Spinal cord (tissue), 10 donors: ENCODE results near the gene AK9. TPM values are rescaled to one million over a fixed set of nuclear protein-coding genes. Genes with fewer than 3 reads are reported as not detected.
"Not testable (repeated sequence)": the region's sequence is repeated elsewhere in the genome, so short reads cannot be mapped to it uniquely, and the experiment has no call there.

Experiments
- DNase-seq, 6 donors: peaks; one replicate each; pipeline versions ENCODE4 v3.0.0 to v3.0.0-alpha.2; 2013 to 2015; ENCODE audit warnings: low spot score in 6 of 6, low read depth in 4 of 6
- H3K27ac ChIP-seq: one replicate; pipeline ENCODE4 v1.5.1; 2013; ENCODE audit warnings: low read depth, low read length, control low read depth
- H3K27me3 ChIP-seq: one replicate; pipeline ENCODE4 v1.6.1; 2013; ENCODE audit warnings: low read length; ENCODE audit not compliant: control insufficient read depth, insufficient read depth
- H3K36me3 ChIP-seq: one replicate; pipeline ENCODE4 v1.6.1; 2013; ENCODE audit warnings: low read length; ENCODE audit not compliant: control insufficient read depth, insufficient read depth
- H3K4me1 ChIP-seq: one replicate; pipeline ENCODE4 v1.6.1; 2013; ENCODE audit warnings: low read length; ENCODE audit not compliant: control insufficient read depth, insufficient read depth
- H3K4me3 ChIP-seq: one replicate; pipeline ENCODE4 v1.5.1; 2013; ENCODE audit warnings: low read depth, low read length, control low read depth
- H3K9me3 ChIP-seq: one replicate; pipeline ENCODE4 v1.6.1; 2013; ENCODE audit warnings: low read length; ENCODE audit not compliant: control insufficient read depth, insufficient read depth
- WGBS: methylation state at CpG from one replicate; pipeline ENCODE4 v1.1.5; 2013; ENCODE audit warnings: missing lambda C conversion rate; ENCODE audit not compliant: insufficient coverage; 5-methylcytosine and 5-hydroxymethylcytosine counted together
- polyA plus RNA-seq, 2 donors: library from polyadenylated mRNA; unstranded; fragments of 120-200 nt; gene quantifications; one replicate each; pipeline ENCODE4 v1.2.1, GENCODE V29; 2013; ENCODE audit not compliant: insufficient read length in 2 of 2
- total RNA-seq, 2 donors: library from RNA; depleted of rRNA in 1 of 2; stranded (reverse); fragments of 120-200 nt in 1 of 2; fragments of >200 nt in 1 of 2; gene quantifications; one replicate each; pipeline versions ENCODE4 v1.2.3 to v1.2.4, GENCODE V29; 2013 to 2014
- donor health status: healthy.

The AK9 gene
- total and polyA plus RNA-seq, 4 donors: 15.0 to 33.3 (median 20.9) TPM

DNA sequence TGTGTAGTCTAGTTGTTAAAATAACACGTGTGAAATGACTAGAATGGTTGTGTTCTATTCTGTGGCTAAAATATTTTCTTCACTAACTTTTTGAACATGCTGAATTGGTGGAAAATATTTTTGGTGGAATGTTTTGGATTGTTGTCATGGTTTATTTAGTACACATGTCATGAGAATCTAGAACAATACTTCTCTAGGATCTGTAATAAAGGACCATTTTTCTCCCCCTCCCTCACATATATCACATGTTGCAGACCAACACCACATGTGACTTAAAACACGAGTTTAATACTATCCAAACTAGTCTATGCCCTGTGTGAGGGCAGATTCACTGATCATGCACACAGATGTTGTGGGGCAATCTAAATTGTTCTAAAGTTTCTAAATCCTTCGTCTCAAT is 29.3 kb upstream of the AK9 start:
- DNase-seq: no peak

DNA sequence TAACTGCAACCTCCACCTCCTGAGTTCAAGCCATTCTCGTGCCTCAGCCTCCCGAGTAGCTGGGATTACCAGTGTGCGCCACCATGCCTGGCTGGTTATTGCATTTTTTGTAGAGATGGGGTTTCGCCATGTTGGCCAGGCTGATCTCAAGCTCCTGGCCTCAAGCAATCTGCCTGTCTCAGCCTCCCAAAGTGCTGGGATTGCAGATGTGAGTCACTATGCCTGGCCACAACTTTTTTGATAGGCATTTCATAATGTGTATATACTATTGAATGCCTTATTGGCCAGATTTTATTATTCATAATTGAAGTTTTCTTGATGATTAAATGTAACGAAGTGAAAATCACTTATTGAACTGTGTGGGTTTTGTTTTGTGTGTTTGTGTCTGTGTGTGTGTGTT is 28.0 kb upstream of the AK9 start:
- no peak for DNase-seq
- WGBS: 98% methylated on average over 4 of the region's 5 CpGs
- H3K27me3 ChIP-seq: no peaks in the 10 kb centered on the region

More for the DNA sequence above, 29.3 kb upstream of the AK9 start:
- H3K27ac ChIP-seq: no peak overlapping the region
- no peak overlapping the region for H3K4me3 ChIP-seq
- no peaks in the 10 kb centered on the region for H3K9me3 ChIP-seq
- WGBS: 100% methylated on average over 1 of the region's 3 CpGs
- peaks cover 3% of the 10 kb centered on the region for H3K4me1 ChIP-seq
- H3K36me3 ChIP-seq: peaks cover 5% of the 10 kb centered on the region
- H3K27me3 ChIP-seq: no peaks in the 10 kb centered on the region

DNA sequence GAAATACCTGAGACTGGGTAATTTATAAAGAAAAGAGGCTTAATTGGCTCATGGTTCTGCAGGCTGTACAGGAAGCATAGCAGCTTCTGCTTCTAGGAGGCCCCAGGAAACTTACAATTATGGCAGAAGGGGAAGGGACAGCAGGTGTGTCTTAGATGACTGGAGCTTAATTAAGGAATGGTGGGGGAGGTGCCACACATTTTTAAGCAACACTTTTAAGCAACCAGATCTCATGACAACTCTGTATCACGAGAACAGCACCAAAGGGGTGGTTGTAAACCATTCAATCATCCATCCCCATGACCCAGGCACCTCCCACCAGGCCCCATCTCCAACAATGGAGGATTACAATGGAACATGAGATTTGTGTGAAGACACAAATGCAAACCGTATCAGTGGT is 27.0 kb upstream of the AK9 start:
- Histone ChIP-seq H3K9me3 (no peaks in the 10 kb centered on the region), H3K4me1 (peaks cover 12% of the 10 kb centered on the region), H3K27ac (no peak overlapping the region), H3K27me3 (no peaks in the 10 kb centered on the region), H3K4me3 (no peak overlapping the region), H3K36me3 (peaks cover 5% of the 10 kb centered on the region)
- no peak for DNase-seq
- no CpG with 5 or more reads among the region's 2 CpGs for WGBS

More for the DNA sequence above, 28.0 kb upstream of the AK9 start:
- H3K36me3 ChIP-seq: peaks cover 5% of the 10 kb centered on the region
- peaks cover 3% of the 10 kb centered on the region for H3K4me1 ChIP-seq
- no peaks in the 10 kb centered on the region for H3K9me3 ChIP-seq
- H3K4me3 ChIP-seq: no peak overlapping the region
- H3K27ac ChIP-seq: no peak overlapping the region

DNA sequence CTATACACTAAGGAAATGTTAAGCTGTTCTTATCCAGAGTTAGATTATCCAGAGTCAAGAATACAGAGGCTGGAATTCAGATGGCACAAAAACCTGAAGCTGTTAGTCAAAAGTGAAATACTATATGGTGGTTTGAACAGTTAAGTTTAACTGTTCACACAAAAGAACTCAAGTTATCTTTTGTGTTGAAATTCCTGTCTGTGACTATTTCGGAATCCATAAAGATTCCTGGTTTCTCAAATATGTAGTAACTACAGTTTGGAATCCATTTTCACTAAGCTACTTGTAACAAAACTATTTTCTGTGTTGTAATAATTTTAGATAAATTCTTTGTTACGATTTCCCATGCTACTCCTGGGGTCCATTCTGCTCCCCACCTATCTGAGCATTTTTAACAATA is 24.6 kb upstream of the AK9 start:
- Histone ChIP-seq H3K27me3 (no peaks in the 10 kb centered on the region), H3K36me3 (peaks cover 5% of the 10 kb centered on the region), H3K4me1 (peaks cover 9% of the 10 kb centered on the region), H3K27ac (no peak overlapping the region), H3K4me3 (no peak overlapping the region), H3K9me3 (peaks cover 5% of the 10 kb centered on the region)
- DNase-seq: no peak
- WGBS: no CpG with 5 or more reads among the region's 2 CpGs

DNA sequence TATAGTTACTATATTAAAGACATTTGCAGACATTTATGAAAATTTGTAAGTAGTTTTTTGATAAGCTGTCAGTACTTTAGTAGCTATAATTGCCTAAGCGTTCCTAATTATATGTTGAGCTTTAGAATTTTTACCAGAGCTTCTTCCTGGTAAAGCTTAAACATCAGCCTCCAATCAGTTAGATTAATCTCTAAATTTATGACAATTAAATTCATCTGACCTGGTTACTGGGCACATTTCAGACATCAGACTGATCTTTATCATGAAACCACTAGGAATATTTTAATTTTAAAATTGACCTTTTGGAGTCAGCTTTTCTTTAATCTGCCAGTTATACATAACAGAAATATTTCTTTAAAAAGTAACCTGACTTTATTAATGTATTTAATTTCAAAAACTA is 23.6 kb upstream of the AK9 start:
- Histone ChIP-seq H3K27me3 (no peaks in the 10 kb centered on the region), H3K4me3 (no peak overlapping the region), H3K9me3 (peaks cover 6% of the 10 kb centered on the region), H3K27ac (no peak overlapping the region), H3K36me3 (peaks cover 5% of the 10 kb centered on the region), H3K4me1 (peaks cover 9% of the 10 kb centered on the region)
- WGBS: no CpG with 5 or more reads among the region's 1 CpG
- no peak for DNase-seq

DNA sequence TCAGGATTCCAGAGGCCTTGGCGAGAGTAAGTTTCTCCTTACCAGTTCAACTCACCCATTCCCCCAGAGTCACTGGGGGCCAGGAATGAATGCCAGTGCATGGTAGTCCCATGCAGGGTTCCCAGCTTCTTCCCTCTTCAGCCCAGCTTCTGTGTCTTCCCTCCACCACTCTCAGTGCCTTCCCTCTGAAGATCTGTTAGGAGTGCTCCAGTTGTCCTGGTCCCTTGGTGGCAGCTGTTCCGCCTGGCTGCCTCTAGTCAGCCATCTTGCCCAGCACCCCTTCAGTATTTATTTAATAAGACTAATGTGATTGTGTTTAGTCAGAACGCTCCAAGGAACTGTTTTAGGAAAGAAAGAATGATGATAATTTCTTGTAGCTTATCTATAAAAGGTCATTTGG is 23.2 kb upstream of the AK9 start:
- WGBS: 80% methylated on average over 1 of the region's 3 CpGs
- Histone ChIP-seq H3K9me3 (peaks cover 6% of the 10 kb centered on the region), H3K27me3 (no peaks in the 10 kb centered on the region), H3K4me3 (no peak overlapping the region), H3K36me3 (peaks cover 5% of the 10 kb centered on the region), H3K4me1 (peaks cover 9% of the 10 kb centered on the region), H3K27ac (no peak overlapping the region)
- DNase-seq: no peak

DNA sequence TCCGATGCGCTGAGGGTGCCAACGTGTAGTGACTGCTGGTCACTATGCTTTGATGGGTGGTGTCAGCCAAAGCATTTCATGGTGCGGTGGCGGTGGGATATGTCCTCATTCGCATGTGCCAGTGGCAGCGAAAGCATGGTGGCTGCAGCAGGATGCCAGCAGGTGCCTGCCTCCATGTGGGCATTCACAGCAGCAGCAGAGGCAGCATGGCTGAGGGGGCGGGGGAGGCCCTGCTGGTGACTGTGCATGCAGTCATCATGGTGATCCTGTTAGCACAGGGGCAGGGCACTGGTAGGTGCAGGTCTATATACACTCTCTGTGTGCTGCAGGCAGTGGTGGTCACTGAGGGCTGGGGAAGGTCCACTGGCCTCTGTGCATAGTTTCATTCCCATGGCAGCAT is 22.1 kb upstream of the AK9 start:
- Histone ChIP-seq H3K27me3 (no peaks in the 10 kb centered on the region), H3K4me3 (no peak overlapping the region), H3K4me1 (peaks cover 9% of the 10 kb centered on the region), H3K27ac (no peak overlapping the region), H3K36me3 (no peaks in the 10 kb centered on the region), H3K9me3 (peaks cover 6% of the 10 kb centered on the region)
- WGBS: 96% methylated on average over 8 of the region's 8 CpGs
- no peak for DNase-seq

DNA sequence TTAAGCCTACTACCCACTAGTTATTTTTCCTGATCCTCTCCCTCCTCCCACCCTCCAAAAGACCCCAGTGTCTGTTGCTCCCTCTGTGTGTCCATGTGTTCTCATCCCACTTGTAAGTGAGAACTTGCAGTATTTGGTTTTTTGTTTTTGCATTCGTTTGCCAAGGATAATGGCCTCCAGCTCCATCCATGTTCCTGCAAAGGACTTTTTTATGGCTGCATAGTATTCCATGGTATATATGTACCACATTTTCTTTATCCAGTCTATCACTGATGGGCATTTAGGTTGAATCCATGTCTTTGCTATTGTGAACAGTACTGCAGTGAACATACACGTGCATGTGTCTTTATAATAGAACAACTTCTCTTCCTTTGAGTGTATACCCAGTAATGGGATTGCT is 17.1 kb upstream of the AK9 start:
- not testable (repeated sequence) for DNase-seq, H3K36me3 ChIP-seq, H3K4me3 ChIP-seq, H3K27ac ChIP-seq, H3K4me1 ChIP-seq, H3K9me3 ChIP-seq, H3K27me3 ChIP-seq
- WGBS: no CpG with 5 or more reads among the region's 2 CpGs

DNA sequence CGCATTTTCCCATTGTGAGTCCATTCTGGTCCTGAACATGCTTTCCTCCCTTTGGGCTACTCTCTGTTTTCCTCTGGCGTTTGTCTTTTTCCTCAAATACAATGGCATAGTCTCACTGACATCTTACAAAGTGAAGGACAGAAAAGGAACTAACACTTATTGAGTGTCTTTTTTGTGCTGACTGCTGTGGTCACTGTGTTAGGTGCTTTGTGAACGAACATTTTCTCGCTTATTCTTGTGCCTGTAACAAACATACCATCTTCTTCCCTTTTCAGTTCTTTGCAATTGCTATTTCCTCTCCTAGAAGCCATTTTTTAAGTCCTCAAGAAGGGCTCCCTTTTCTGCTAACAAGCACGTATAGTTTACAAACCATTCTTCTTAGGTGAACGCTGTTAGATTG is 15.5 kb upstream of the AK9 start:
- no peaks in the 10 kb centered on the region for H3K27me3 ChIP-seq
- WGBS: 77% methylated on average over 3 of the region's 6 CpGs
- no peaks in the 10 kb centered on the region for H3K36me3 ChIP-seq
- H3K9me3 ChIP-seq: peaks cover 3% of the 10 kb centered on the region
- H3K4me3 ChIP-seq: no peak overlapping the region
- DNase-seq: no peak
- H3K27ac ChIP-seq: no peak overlapping the region
- H3K4me1 ChIP-seq: no peaks in the 10 kb centered on the region

DNA sequence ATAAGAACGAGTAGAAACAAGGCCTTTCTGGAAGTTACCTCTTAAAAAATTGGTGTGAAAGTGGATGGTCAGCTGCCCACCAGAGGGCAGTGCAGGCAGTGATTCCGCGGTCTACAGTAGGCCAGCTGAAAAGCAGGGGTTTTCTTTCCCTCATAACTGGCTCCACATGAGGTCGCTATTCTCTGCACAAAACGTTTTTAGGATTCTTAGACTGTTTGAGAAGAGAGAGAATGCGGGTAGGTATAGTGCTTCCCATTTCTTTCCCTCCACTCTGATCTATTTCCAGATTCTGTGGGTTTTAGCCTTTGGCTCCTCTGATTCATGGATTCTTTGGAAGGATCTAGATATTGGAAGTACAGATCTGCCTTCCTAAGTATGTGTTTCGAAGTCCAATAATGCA is 14.3 kb upstream of the AK9 start:
- Histone ChIP-seq H3K36me3 (no peaks in the 10 kb centered on the region), H3K4me3 (no peak overlapping the region), H3K9me3 (peaks cover 1% of the 10 kb centered on the region), H3K27ac (no peak overlapping the region), H3K4me1 (no peaks in the 10 kb centered on the region), H3K27me3 (no peaks in the 10 kb centered on the region)
- DNase-seq: peak; percentile 79 to 98 (median 87)
- 0% methylated on average over 1 of the region's 7 CpGs for WGBS
